ENCODE data around the gene RPL32. TPM values are rescaled to one million over a fixed set of nuclear protein-coding genes. Genes with fewer than 3 reads are reported as not detected.

RPL32 gene
- total and polyA plus RNA-seq, 4 donors, result 1,163 to 3,171 (median 1,500) TPM

GRCh38 chr3:12886736-12887135, 45.4 kb upstream of the RPL32 start:
- H3K4me3 ChIP-seq, result no peak overlapping the region
- TF ChIP-seq CTCF (IDR thresholded peaks at IDR 0.05; ENCODE audit: control extremely low read depth, extremely low read depth), result no peak
- peaks cover 0 to 4% (median under 1%) of the 10 kb centered on the region in 5 donors for H3K4me1 ChIP-seq (ENCODE audit: control insufficient read depth in 5 of 5, insufficient read depth in 5 of 5, low read length in 5 of 5)
- 83 to 92% methylated on average over 12 of the region's 12 CpGs for WGBS, 2 donors
- no peaks in the 10 kb centered on the region for H3K9me3 ChIP-seq (ENCODE audit: control insufficient read depth in 4 of 4, insufficient read depth in 3 of 4, low read length in 3 of 4)
- DNase-seq (no peak), ATAC-seq (ENCODE audit: insufficient read depth, low FRiP score) (no peak)
- H3K36me3 ChIP-seq (ENCODE audit: control insufficient read depth in 4 of 4, insufficient read depth in 4 of 4, low read length in 4 of 4), result no peaks in the 10 kb centered on the region
- peaks cover 0 to 10% (median 0%) of the 10 kb centered on the region in 3 donors for H3K27me3 ChIP-seq (ENCODE audit: control insufficient read depth in 3 of 3, insufficient read depth in 3 of 3, low read length in 2 of 3)
- H3K27ac ChIP-seq (ENCODE audit: low read depth in 1 of 2, low read length in 1 of 2), result no peak overlapping the region
- H3K9ac ChIP-seq (ENCODE audit: insufficient read depth in 1 of 2, low read length in 2 of 2), result no peak overlapping the region

GRCh38 chr3:12886106-12886679, 44.8 kb upstream of the RPL32 start:
- Histone ChIP-seq H3K27ac (ENCODE audit: low read depth in 1 of 2, low read length in 1 of 2) (no peak overlapping the region), H3K9me3 (ENCODE audit: control insufficient read depth in 4 of 4, insufficient read depth in 3 of 4, low read length in 3 of 4) (no peaks in the 10 kb centered on the region), H3K4me3 (no peak overlapping the region), H3K36me3 (ENCODE audit: control insufficient read depth in 4 of 4, insufficient read depth in 4 of 4, low read length in 4 of 4) (no peaks in the 10 kb centered on the region), H3K27me3 (ENCODE audit: control insufficient read depth in 3 of 3, insufficient read depth in 3 of 3, low read length in 2 of 3) (peaks cover 0 to 10% (median 0%) of the 10 kb centered on the region in 3 donors), H3K9ac (ENCODE audit: insufficient read depth in 1 of 2, low read length in 2 of 2) (no peak overlapping the region), H3K4me1 (ENCODE audit: control insufficient read depth in 5 of 5, insufficient read depth in 5 of 5, low read length in 5 of 5) (no peaks in the 10 kb centered on the region)
- 53 to 62% methylated on average over 10 of the region's 10 CpGs for WGBS, 2 donors
- no peak for TF ChIP-seq CTCF (IDR thresholded peaks at IDR 0.05; ENCODE audit: control extremely low read depth, extremely low read depth)
- DNase-seq, result no peak
- ATAC-seq (ENCODE audit: insufficient read depth, low FRiP score), result no peak

GRCh38 chr3:12885583-12885930, 44.2 kb upstream of the RPL32 start:
- no peaks in the 10 kb centered on the region for H3K9me3 ChIP-seq (ENCODE audit: control insufficient read depth in 4 of 4, insufficient read depth in 3 of 4, low read length in 3 of 4)
- H3K4me3 ChIP-seq, result no peak overlapping the region
- no peak overlapping the region for H3K27ac ChIP-seq (ENCODE audit: low read depth in 1 of 2, low read length in 1 of 2)
- WGBS, 2 donors, result 76 to 77% methylated on average over 4 of the region's 4 CpGs
- peaks cover 0 to 10% (median 0%) of the 10 kb centered on the region in 3 donors for H3K27me3 ChIP-seq (ENCODE audit: control insufficient read depth in 3 of 3, insufficient read depth in 3 of 3, low read length in 2 of 3)
- H3K36me3 ChIP-seq (ENCODE audit: control insufficient read depth in 4 of 4, insufficient read depth in 4 of 4, low read length in 4 of 4), result no peaks in the 10 kb centered on the region
- H3K4me1 ChIP-seq (ENCODE audit: control insufficient read depth in 5 of 5, insufficient read depth in 5 of 5, low read length in 5 of 5), result no peaks in the 10 kb centered on the region
- no peak overlapping the region for H3K9ac ChIP-seq (ENCODE audit: insufficient read depth in 1 of 2, low read length in 2 of 2)
- TF ChIP-seq CTCF (IDR thresholded peaks at IDR 0.05; ENCODE audit: control extremely low read depth, extremely low read depth), result no peak
- DNase-seq, result peak in 1 of 3 donors; percentile 49
- no peak for ATAC-seq (ENCODE audit: insufficient read depth, low FRiP score)

Measured in lung (tissue), 12 donors.